Gastrocnemius medialis (tissue), 4 donors: ENCODE measurements around the gene SCAP.

Source experiments
- POLR2A ChIP-seq, 2 donors: fragments of 450-650 bp; IDR thresholded peaks; one replicate each; pipeline ENCODE4 v1.6.1; 2017; ENCODE audit warnings: antibody characterized with exemption in 2 of 2, mild to moderate bottlenecking in 2 of 2, moderate library complexity in 2 of 2
- TF ChIP-seq, protein P1 (sequence below), 5 experiments: fragments of 450-650 bp in 3 of 5; fragments of 200-600 bp in 2 of 5; sonication (generic) in 2 of 5; IDR thresholded peaks in 4 of 5; conservative IDR thresholded peaks in 1 of 5; 1 replicate in 4 of 5; 2 replicates in 1 of 5; pipeline ENCODE4 v1.5.1; 2016 to 2019; ENCODE audit warnings: antibody characterized with exemption in 5 of 5, mild to moderate bottlenecking in 3 of 5, moderate library complexity in 3 of 5

DNA sequence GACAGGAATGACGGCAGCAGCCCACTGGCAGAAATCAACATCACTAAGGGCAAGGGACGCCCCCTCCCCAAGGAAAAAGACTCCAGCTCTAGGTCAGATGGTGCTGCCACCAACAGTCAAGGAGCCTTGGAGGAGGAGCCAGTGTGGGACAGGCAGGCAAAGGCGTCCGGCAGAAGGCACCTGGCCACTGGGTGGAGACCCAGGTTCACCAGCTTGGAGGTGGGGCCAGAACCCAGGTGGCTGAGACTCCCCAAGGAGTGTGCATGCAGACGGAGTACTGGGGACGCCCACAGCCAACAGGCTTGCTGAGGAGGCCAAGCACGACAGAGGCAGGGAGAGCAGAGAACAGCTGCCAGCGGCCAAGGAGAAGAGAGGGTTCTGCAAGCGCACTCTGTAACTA is 59.7 kb downstream of the SCAP start:
- TF ChIP-seq, protein P1, sequence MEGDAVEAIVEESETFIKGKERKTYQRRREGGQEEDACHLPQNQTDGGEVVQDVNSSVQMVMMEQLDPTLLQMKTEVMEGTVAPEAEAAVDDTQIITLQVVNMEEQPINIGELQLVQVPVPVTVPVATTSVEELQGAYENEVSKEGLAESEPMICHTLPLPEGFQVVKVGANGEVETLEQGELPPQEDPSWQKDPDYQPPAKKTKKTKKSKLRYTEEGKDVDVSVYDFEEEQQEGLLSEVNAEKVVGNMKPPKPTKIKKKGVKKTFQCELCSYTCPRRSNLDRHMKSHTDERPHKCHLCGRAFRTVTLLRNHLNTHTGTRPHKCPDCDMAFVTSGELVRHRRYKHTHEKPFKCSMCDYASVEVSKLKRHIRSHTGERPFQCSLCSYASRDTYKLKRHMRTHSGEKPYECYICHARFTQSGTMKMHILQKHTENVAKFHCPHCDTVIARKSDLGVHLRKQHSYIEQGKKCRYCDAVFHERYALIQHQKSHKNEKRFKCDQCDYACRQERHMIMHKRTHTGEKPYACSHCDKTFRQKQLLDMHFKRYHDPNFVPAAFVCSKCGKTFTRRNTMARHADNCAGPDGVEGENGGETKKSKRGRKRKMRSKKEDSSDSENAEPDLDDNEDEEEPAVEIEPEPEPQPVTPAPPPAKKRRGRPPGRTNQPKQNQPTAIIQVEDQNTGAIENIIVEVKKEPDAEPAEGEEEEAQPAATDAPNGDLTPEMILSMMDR (IDR thresholded peaks at IDR 0.05 in 4 of 5, conservative IDR thresholded peaks at IDR 0.05 in 1 of 5), result no peak
- TF ChIP-seq POLR2A (IDR thresholded peaks at IDR 0.05), result no peak
